OCI-LY7 (cell line): ENCODE data around the gene PLXNA1.

ENCODE experiments used
- EZH2phosphoT487 ChIP-seq: fragments of 200-600 bp; sonication (generic); IDR thresholded peaks from 2 replicates; pipeline ENCODE4 v1.6.1; 2018; ENCODE audit warnings: low read depth, borderline replicate concordance, mild to moderate bottlenecking, mixed run types, antibody characterized with exemption, low read length, moderate library complexity, mixed read lengths
- TF ChIP-seq, protein P1 (sequence below): fragments of 200-600 bp; sonication (generic); conservative IDR thresholded peaks from 2 replicates; pipeline ENCODE4 v1.5.1; 2014; ENCODE audit warnings: mild to moderate bottlenecking, antibody characterized with exemption, low read length, moderate library complexity, mixed read lengths

DNA sequence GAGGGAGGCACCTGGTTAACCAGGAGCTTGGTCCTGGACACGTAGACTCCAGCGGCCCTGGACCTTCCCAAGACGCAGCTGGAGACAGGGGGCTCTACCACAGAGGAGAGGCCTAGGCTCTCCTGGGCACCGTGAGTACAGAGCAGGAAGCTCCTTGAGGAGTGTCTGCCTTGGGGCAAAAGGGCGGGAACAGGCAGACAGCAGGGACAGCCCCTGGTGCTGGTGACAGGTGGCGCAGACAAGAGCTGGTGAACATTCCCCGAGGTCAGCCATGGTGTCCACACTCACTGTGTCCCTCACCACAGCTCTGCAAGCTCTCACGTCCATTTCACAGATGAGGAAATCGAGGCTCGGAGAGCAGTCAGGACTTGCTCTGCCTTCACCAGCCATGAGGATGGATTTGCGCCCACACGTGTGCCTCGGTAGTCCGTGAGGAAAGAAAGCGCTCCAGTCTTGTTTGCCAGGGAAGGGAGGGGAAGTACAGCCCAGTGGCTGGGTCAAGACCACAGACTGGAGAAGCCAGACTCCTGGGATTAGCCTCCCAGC lies 2.6 kb upstream of the PLXNA1 start:
- TF ChIP-seq, protein P1, sequence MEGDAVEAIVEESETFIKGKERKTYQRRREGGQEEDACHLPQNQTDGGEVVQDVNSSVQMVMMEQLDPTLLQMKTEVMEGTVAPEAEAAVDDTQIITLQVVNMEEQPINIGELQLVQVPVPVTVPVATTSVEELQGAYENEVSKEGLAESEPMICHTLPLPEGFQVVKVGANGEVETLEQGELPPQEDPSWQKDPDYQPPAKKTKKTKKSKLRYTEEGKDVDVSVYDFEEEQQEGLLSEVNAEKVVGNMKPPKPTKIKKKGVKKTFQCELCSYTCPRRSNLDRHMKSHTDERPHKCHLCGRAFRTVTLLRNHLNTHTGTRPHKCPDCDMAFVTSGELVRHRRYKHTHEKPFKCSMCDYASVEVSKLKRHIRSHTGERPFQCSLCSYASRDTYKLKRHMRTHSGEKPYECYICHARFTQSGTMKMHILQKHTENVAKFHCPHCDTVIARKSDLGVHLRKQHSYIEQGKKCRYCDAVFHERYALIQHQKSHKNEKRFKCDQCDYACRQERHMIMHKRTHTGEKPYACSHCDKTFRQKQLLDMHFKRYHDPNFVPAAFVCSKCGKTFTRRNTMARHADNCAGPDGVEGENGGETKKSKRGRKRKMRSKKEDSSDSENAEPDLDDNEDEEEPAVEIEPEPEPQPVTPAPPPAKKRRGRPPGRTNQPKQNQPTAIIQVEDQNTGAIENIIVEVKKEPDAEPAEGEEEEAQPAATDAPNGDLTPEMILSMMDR = no peak
- no peak for TF ChIP-seq EZH2phosphoT487
